H1 (cell line): ENCODE measurements around the gene PTEN. TPM values are rescaled to one million over a fixed set of nuclear protein-coding genes. Genes with fewer than 3 reads are reported as not detected.

Experiments
- CTCF ChIA-PET: fragments of 300-600 bp; sonication (Branson Sonifier 250); formaldehyde crosslinking; loops from one replicate; lab custom pipeline; 2021; ENCODE audit not compliant: partially characterized antibody; lab: Charles Lee
- POLR2A ChIA-PET: fragments of 300-600 bp; sonication (Branson Sonifier 250); formaldehyde crosslinking; loops from one replicate; lab custom pipeline; 2021; ENCODE audit warnings: inconsistent platforms; ENCODE audit not compliant: partially characterized antibody; lab: Charles Lee
- DNase-seq, 2 experiments: peaks; one replicate each; pipeline versions ENCODE4 v3.0.0 to v3.0.0-alpha.2; 2010 to 2022; ENCODE audit warnings: low spot score in 2 of 2, low read depth in 1 of 2, mixed read lengths in 1 of 2
- FAIRE-seq: peaks from 2 replicates; lab custom pipeline; 2011; peaks lifted over from hg19 to GRCh38; lab: Jason Lieb, UNC
- H2AFZ ChIP-seq: 2 replicates; pipeline ENCODE4 v1.8.1; 2012; ENCODE audit warnings: low read length, inconsistent platforms
- H2AK5ac ChIP-seq: 2 replicates; pipeline ENCODE4 v1.6.1; 2013; ENCODE audit warnings: low read depth, low read length
- H2BK120ac ChIP-seq: replicated peaks from 2 replicates; pipeline ENCODE3; 2013; ENCODE audit warnings: low read depth, low read length, inconsistent platforms
- H2BK12ac ChIP-seq: 2 replicates; pipeline ENCODE4 v1.6.1; 2013; ENCODE audit warnings: low read depth, low read length
- H2BK15ac ChIP-seq: 2 replicates; pipeline ENCODE4 v1.6.1; 2013; ENCODE audit warnings: low read length
- H2BK20ac ChIP-seq: 2 replicates; pipeline ENCODE4 v1.6.1; 2013; ENCODE audit warnings: low read length
- H2BK5ac ChIP-seq: 2 replicates; pipeline ENCODE4 v1.6.1; 2013; ENCODE audit warnings: low read depth, low read length
- H3K14ac ChIP-seq: 2 replicates; pipeline ENCODE4 v1.6.1; 2013; ENCODE audit warnings: inconsistent platforms; ENCODE audit not compliant: insufficient read length
- H3K18ac ChIP-seq: 2 replicates; pipeline ENCODE4 v1.6.1; 2013; ENCODE audit warnings: low read length; ENCODE audit errors: extremely low read depth
- H3K23ac ChIP-seq: 2 replicates; pipeline ENCODE4 v1.6.1; 2013; ENCODE audit warnings: inconsistent platforms; ENCODE audit not compliant: insufficient read length
- H3K23me2 ChIP-seq: 2 replicates; pipeline ENCODE4 v1.6.1; 2013; ENCODE audit warnings: low read depth, low read length
- H3K27ac ChIP-seq: 2 replicates; pipeline ENCODE4 v1.6.1; 2011; ENCODE audit warnings: low read depth, low read length, inconsistent platforms
- H3K27me3 ChIP-seq, 4 experiments: replicated peaks in 1 of 4; 1 replicate in 1 of 4; 2 replicates in 3 of 4; pipeline versions ENCODE4 v1.6.1 to v1.8.1; 2011 to 2013; ENCODE audit warnings: low read length in 3 of 4, mild to moderate bottlenecking in 3 of 4, inconsistent platforms in 2 of 4, mixed read lengths in 2 of 4, moderate library complexity in 1 of 4; ENCODE audit not compliant: control insufficient read depth in 3 of 4, insufficient read depth in 3 of 4; ENCODE audit errors: extremely low read depth in 1 of 4
- H3K36me3 ChIP-seq, 4 experiments: 2 replicates each; pipeline versions ENCODE4 v1.6.1 to v1.8.1; 2011 to 2013; ENCODE audit warnings: mild to moderate bottlenecking in 4 of 4, low read length in 3 of 4, moderate library complexity in 2 of 4, control low read depth in 1 of 4, inconsistent platforms in 1 of 4; ENCODE audit not compliant: insufficient read depth in 4 of 4, control insufficient read depth in 2 of 4
- H3K4ac ChIP-seq: replicated peaks from 2 replicates; pipeline ENCODE3; 2013; ENCODE audit warnings: low read length, low read depth, mixed read lengths, inconsistent platforms; ENCODE audit not compliant: insufficient read length
- H3K4me1 ChIP-seq, 4 experiments: replicated peaks in 1 of 4; 1 replicate in 1 of 4; 2 replicates in 3 of 4; pipeline versions ENCODE4 v1.6.1 to v1.8.1; 2011 to 2013; ENCODE audit warnings: low read length in 3 of 4, inconsistent platforms in 2 of 4, mixed read lengths in 1 of 4; ENCODE audit not compliant: insufficient read depth in 4 of 4, control insufficient read depth in 3 of 4
- H3K4me2 ChIP-seq, 2 experiments: 2 replicates each; pipeline versions ENCODE4 v1.6.1 to v1.8.1; 2011 to 2013; ENCODE audit warnings: low read depth in 2 of 2, low read length in 2 of 2, control low read depth in 1 of 2, inconsistent platforms in 1 of 2, mild to moderate bottlenecking in 1 of 2; ENCODE audit not compliant: insufficient read depth in 1 of 2
- H3K4me3 ChIP-seq, 4 experiments: fragments of 200-600, 300-600 bp in 1 of 4; sonication (generic), shearing (Covaris generic), sonication (Bioruptor Twin) in 1 of 4; 2 replicates each; pipeline versions ENCODE4 v1.5.1 to v1.8.1; 2011 to 2016; ENCODE audit warnings: low read length in 4 of 4, low read depth in 3 of 4, control low read depth in 2 of 4, inconsistent platforms in 2 of 4, mild to moderate bottlenecking in 2 of 4, mixed read lengths in 1 of 4, moderate library complexity in 1 of 4; ENCODE audit not compliant: insufficient read depth in 2 of 4; ENCODE audit errors: extremely low read depth in 1 of 4
- H3K56ac ChIP-seq: replicated peaks from 2 replicates; pipeline ENCODE3; 2013; ENCODE audit warnings: low read depth, mild to moderate bottlenecking, mixed read lengths, low read length, inconsistent platforms; ENCODE audit not compliant: insufficient read length
- H3K79me1 ChIP-seq: 2 replicates; pipeline ENCODE4 v1.6.1; 2013; ENCODE audit warnings: low read depth, low read length, control low read depth
- H3K79me2 ChIP-seq, 2 experiments: 2 replicates each; pipeline versions ENCODE4 v1.6.1 to v1.8.1; 2012 to 2013; ENCODE audit warnings: low read length in 2 of 2, mild to moderate bottlenecking in 2 of 2, inconsistent platforms in 1 of 2; ENCODE audit not compliant: insufficient read depth in 2 of 2, control insufficient read depth in 1 of 2
- H3K9ac ChIP-seq, 4 experiments: replicated peaks in 1 of 4; 1 replicate in 1 of 4; 2 replicates in 3 of 4; pipeline versions ENCODE4 v1.6.1 to v1.8.1; 2011 to 2013; ENCODE audit warnings: low read depth in 3 of 4, low read length in 3 of 4, control low read depth in 2 of 4, mild to moderate bottlenecking in 2 of 4, moderate library complexity in 2 of 4, inconsistent platforms in 1 of 4; ENCODE audit errors: extremely low read depth in 1 of 4
- H3K9me3 ChIP-seq, 2 experiments: 2 replicates each; pipeline versions ENCODE4 v1.6.1 to v1.8.1; 2012 to 2013; ENCODE audit warnings: mild to moderate bottlenecking in 2 of 2, moderate library complexity in 2 of 2, control low read depth in 1 of 2, inconsistent platforms in 1 of 2, low read depth in 1 of 2, low read length in 1 of 2, mixed read lengths in 1 of 2; ENCODE audit not compliant: insufficient read depth in 2 of 2
- H4K20me1 ChIP-seq, 2 experiments: replicated peaks in 1 of 2; 2 replicates each; pipeline versions ENCODE3 to v1.8.1; 2011 to 2013; ENCODE audit warnings: inconsistent platforms in 2 of 2, low read length in 2 of 2, mild to moderate bottlenecking in 1 of 2; ENCODE audit not compliant: insufficient read depth in 2 of 2, control insufficient read depth in 1 of 2
- H4K5ac ChIP-seq: 2 replicates; pipeline ENCODE4 v1.6.1; 2013; ENCODE audit warnings: low read length, low read depth, mixed read lengths, inconsistent platforms; ENCODE audit not compliant: insufficient read length
- H4K8ac ChIP-seq: 2 replicates; pipeline ENCODE4 v1.8.0; 2013; ENCODE audit warnings: mild to moderate bottlenecking, moderate library complexity, low read length, inconsistent platforms; ENCODE audit not compliant: insufficient read depth; ENCODE audit errors: extremely low read depth
- H4K91ac ChIP-seq: replicated peaks from 2 replicates; pipeline ENCODE3; 2013; ENCODE audit warnings: low read length, mixed read lengths, inconsistent platforms; ENCODE audit not compliant: insufficient read length
- CBX5 ChIP-seq: fragments of 300-800, 300-1000 bp; sonication (generic); IDR thresholded peaks from 2 replicates; pipeline ENCODE4 v1.7.1; 2016; ENCODE audit warnings: antibody characterized with exemption, low read length, low read depth
- FOSL1 ChIP-seq: IDR thresholded peaks from 2 replicates; pipeline ENCODE4 v1.6.1; 2011; ENCODE audit warnings: mild to moderate bottlenecking, low read depth, low read length, moderate library complexity; ENCODE audit not compliant: insufficient read depth
- JUN ChIP-seq: IDR thresholded peaks from 2 replicates; pipeline ENCODE4 v1.6.1; 2011; ENCODE audit warnings: low read depth, mild to moderate bottlenecking, improper control_type of control experiment, low read length
- PHF8 ChIP-seq: fragments of 200-600 bp; sonication (generic); conservative IDR thresholded peaks from 2 replicates; pipeline ENCODE4 v1.7.1; 2012; ENCODE audit warnings: low read depth, mild to moderate bottlenecking, inconsistent platforms, low read length, moderate library complexity
- POU5F1 ChIP-seq: IDR thresholded peaks from 2 replicates; pipeline ENCODE4 v1.6.1; 2011; ENCODE audit warnings: low read depth, mild to moderate bottlenecking, low read length, moderate library complexity
- SIN3A ChIP-seq, 2 experiments: IDR thresholded peaks in 1 of 2; conservative IDR thresholded peaks in 1 of 2; 2 replicates each; pipeline ENCODE4 v1.6.1; 2011 to 2012; ENCODE audit warnings: low read length in 2 of 2, improper control_type of control experiment in 1 of 2, low read depth in 1 of 2, mild to moderate bottlenecking in 1 of 2
- TAF1 ChIP-seq: IDR thresholded peaks from 2 replicates; pipeline ENCODE4 v1.6.1; 2011; ENCODE audit warnings: mild to moderate bottlenecking, low read depth, low read length
- TBP ChIP-seq: IDR thresholded peaks from 2 replicates; pipeline ENCODE4 v1.6.1; 2011; ENCODE audit warnings: low read depth, low read length, improper control_type of control experiment
- WGBS, 2 experiments: shearing (Covaris generic) in 1 of 2; methylation state at CpG; one replicate each; pipeline versions ENCODE4 v1.1.6 to v1.1.7; 2013 to 2015; ENCODE audit warnings: low lambda C conversion rate in 2 of 2, mixed read lengths in 2 of 2, inconsistent platforms in 1 of 2, low coverage in 1 of 2, missing lambda C conversion rate in 1 of 2; ENCODE audit not compliant: insufficient replicate concordance in 2 of 2, insufficient coverage in 1 of 2, insufficient read length in 1 of 2; ENCODE audit errors: extremely low coverage in 1 of 2, missing lambda C conversion rate in 1 of 2; 5-methylcytosine and 5-hydroxymethylcytosine counted together
- polyA plus RNA-seq, 7 experiments: library from polyadenylated mRNA; depleted of rRNA in 3 of 7; stranded (reverse) in 5 of 7; unstranded in 2 of 7; fragments of >200 nt in 5 of 7; fragments of 200-250 nt in 2 of 7; gene quantifications; 1 replicate in 5 of 7; 2 replicates in 1 of 7; 4 replicates in 1 of 7; pipeline versions ENCODE4 v1.2.1 to v1.2.3, GENCODE V29; 2011 to 2013; ENCODE audit warnings: missing spikeins in 2 of 7, mixed read lengths in 2 of 7
- total RNA-seq: library from RNA; stranded (reverse); fragmentation: NEBNext Ultra II Directional; extraction: Animal tissue kit (Norgen Biotek cat#: 25700); gene quantifications from 2 replicates; pipeline ENCODE4 v1.2.1, GENCODE V29; 2021
- TF ChIP-seq, protein P1 (sequence below): IDR thresholded peaks from 2 replicates; pipeline ENCODE4 v1.6.1; 2011; ENCODE audit warnings: low read length, improper control_type of control experiment

PTEN gene
- total and polyA plus RNA-seq, 2 of the 8 experiments (the other 6 are each of a cell fraction or from before 2014, with no cell fraction given): 6.3 to 48.7 TPM

GRCh38 chr10:87928996-87929395 is 65.6 kb downstream of the PTEN start:
- H2BK15ac ChIP-seq: no peak overlapping the region
- no peak overlapping the region for H3K4ac ChIP-seq
- FAIRE-seq (no peak), DNase-seq (no peak)
- POLR2A ChIA-PET: no interaction called here
- H3K9me3 ChIP-seq: no peaks in the 10 kb centered on the region
- 83% methylated on average over 3 of the region's 3 CpGs; no CpG with 5 or more reads in 1 of the 2 experiments for WGBS, 2 experiments
- no peaks in the 10 kb centered on the region for H3K23me2 ChIP-seq
- H2AFZ ChIP-seq: no peak overlapping the region
- no peak overlapping the region for H3K4me3 ChIP-seq
- no peak overlapping the region for H2BK5ac ChIP-seq
- peaks cover 0 to 9% (median 0%) of the 10 kb centered on the region in 4 experiments; a peak in 1 of 7 replicates for H3K4me1 ChIP-seq
- no peak overlapping the region for H2AK5ac ChIP-seq
- H3K9ac ChIP-seq: no peak overlapping the region
- TF ChIP-seq PHF8 (no peak), TBP (no peak), SIN3A (conservative IDR thresholded peaks at IDR 0.05 in 1 of 2, IDR thresholded peaks at IDR 0.05 in 1 of 2; ENCODE audit: low read depth in 1 of 2, low read length in 2 of 2) (no peak), POU5F1 (no peak), TAF1 (no peak), CBX5 (no peak), FOSL1 (no peak), JUN (no peak)
- TF ChIP-seq, protein P1, sequence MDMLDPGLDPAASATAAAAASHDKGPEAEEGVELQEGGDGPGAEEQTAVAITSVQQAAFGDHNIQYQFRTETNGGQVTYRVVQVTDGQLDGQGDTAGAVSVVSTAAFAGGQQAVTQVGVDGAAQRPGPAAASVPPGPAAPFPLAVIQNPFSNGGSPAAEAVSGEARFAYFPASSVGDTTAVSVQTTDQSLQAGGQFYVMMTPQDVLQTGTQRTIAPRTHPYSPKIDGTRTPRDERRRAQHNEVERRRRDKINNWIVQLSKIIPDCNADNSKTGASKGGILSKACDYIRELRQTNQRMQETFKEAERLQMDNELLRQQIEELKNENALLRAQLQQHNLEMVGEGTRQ: no peak
- H4K8ac ChIP-seq: no peak overlapping the region
- H3K14ac ChIP-seq: no peak overlapping the region
- H3K79me1 ChIP-seq: no peaks in the 10 kb centered on the region
- H3K27me3 ChIP-seq: no peaks in the 10 kb centered on the region
- no peak overlapping the region for H2BK12ac ChIP-seq
- H3K79me2 ChIP-seq: peaks cover 0 to 65% of the 10 kb centered on the region in 2 experiments; a peak in 2 of 4 replicates
- H3K36me3 ChIP-seq: peaks cover 0 to 4% (median 0%) of the 10 kb centered on the region in 4 experiments; a peak in 1 of 8 replicates
- no peak overlapping the region for H4K5ac ChIP-seq
- H4K91ac ChIP-seq: no peak overlapping the region
- no peak overlapping the region for H2BK120ac ChIP-seq
- H4K20me1 ChIP-seq: no peaks in the 10 kb centered on the region
- H3K23ac ChIP-seq: no peak overlapping the region
- no peak overlapping the region for H3K18ac ChIP-seq
- H3K56ac ChIP-seq: no peak overlapping the region
- CTCF ChIA-PET: interaction anchor here (0.6 to 1.3 kb wide), 2 partner anchors 14 to 460 kb away, joined by 3 to 5 read pairs; no protein-coding TSS in a partner anchor
- no peak overlapping the region for H3K4me2 ChIP-seq
- no peak overlapping the region for H2BK20ac ChIP-seq
- H3K27ac ChIP-seq: no peak overlapping the region
